AG09319 (cell line): ENCODE measurements around the gene PACS2.

Experiments
- DNase-seq: peaks from one replicate; pipeline ENCODE4 v3.0.0-alpha.2; 2010; ENCODE audit warnings: low read depth; ENCODE audit errors: extremely low read depth
- TF ChIP-seq, protein P1 (sequence below): IDR thresholded peaks from 2 replicates; pipeline ENCODE4 v1.5.1; 2011; ENCODE audit warnings: low read depth, mild to moderate bottlenecking, inconsistent platforms, low read length, moderate library complexity

PACS2 gene

DNA sequence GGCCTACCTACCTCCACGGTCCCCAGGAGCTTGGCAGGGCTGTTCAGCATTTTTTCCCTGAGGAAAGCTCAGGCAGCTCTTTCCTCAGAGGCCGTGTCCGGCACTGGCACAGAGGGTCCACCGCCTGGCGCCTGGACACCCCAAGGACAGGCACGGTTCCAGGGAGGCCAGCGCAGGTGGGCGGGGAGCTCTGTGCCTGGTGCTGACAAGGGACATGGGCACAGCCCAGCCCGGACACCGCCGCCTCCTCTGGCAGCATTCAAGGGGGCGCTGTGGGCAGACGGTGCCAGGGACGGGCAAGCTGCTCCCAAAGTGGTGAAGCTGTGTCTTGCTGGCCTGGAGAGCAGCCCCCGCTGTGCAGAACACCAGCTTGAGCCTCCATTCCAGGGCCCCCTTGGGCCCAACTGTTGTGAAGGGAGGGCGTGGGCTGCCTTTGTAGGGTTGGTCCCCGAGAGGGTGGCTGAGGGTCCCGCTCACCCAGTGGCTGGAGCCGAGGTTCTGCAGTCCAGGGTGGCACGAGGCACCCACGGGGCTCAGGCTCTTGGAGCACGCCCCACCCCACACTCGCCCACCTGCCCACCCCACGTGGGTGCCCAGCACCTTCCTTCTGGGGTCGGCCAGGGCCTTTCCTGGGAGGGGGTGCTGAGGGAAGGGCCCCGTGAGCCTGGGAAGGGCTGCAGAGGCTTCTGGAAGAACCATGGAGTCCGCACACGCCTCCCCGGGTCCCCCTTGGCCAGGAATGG lies 54.5 kb downstream of the PACS2 start:
- TF ChIP-seq, protein P1, sequence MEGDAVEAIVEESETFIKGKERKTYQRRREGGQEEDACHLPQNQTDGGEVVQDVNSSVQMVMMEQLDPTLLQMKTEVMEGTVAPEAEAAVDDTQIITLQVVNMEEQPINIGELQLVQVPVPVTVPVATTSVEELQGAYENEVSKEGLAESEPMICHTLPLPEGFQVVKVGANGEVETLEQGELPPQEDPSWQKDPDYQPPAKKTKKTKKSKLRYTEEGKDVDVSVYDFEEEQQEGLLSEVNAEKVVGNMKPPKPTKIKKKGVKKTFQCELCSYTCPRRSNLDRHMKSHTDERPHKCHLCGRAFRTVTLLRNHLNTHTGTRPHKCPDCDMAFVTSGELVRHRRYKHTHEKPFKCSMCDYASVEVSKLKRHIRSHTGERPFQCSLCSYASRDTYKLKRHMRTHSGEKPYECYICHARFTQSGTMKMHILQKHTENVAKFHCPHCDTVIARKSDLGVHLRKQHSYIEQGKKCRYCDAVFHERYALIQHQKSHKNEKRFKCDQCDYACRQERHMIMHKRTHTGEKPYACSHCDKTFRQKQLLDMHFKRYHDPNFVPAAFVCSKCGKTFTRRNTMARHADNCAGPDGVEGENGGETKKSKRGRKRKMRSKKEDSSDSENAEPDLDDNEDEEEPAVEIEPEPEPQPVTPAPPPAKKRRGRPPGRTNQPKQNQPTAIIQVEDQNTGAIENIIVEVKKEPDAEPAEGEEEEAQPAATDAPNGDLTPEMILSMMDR = no peak
- no peak for DNase-seq

DNA sequence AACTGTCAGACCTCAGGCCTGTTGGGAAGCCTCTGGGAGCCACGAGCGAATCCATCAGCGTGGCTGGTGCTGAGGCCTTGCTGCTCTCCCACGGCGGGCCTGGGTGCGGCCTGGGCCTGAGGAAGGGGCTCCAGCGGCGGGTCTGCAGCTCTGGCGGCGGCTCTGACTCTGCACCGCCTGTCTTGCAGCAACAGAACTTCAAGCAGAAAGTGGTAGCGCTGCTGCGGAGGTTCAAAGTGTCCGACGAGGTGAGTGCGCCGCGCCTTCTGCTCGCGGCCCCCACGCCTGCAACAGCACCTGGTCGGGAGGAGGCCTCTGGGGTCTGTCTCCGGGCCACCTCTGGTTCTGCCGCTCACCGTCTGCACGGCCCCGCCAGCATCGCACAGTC lies 55.1 kb downstream of the PACS2 start:
- TF ChIP-seq, protein P1 = no peak
- no peak for DNase-seq

DNA sequence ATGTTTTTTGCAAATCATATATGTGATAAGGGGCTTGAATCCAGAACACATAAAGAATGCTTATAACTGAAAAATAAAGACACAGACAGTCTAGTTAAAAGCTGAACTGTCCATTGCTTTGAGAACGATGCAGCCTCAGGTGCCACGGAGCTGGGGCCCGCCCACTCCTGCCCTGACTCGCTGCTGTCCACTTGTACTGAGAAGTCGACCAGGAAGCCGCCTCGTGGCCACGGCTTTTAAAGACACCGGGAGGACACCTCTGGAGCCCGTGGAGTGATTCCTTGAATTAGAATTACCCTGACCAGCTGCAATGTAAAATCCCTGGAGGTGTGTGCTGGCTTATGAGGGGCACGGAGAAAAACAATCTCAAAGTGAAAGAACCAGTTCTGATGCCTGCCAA lies 59.8 kb downstream of the PACS2 start:
- no peak for DNase-seq
- TF ChIP-seq, protein P1 = no peak

DNA sequence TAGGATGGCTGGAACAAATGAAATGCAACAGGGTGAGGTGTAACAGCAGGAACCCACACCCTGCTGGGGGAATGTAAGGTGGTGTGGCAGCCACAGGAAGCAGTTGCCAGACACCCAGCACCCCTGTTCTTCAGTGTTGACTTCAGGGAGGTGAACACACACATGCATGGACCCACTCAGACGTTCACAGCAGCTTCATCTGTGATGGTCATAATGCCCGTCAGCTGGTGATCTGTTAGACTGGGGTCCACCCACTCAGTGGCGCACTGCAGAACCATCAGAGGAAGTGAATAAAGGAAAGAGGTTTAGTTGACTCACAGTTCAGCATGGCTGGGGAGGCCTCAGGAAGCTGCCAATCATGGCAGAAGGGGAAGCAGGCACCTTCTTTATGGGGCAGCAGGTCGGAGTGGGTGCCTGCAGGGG lies 61.1 kb downstream of the PACS2 start:
- TF ChIP-seq, protein P1 = no peak
- no peak for DNase-seq

DNA sequence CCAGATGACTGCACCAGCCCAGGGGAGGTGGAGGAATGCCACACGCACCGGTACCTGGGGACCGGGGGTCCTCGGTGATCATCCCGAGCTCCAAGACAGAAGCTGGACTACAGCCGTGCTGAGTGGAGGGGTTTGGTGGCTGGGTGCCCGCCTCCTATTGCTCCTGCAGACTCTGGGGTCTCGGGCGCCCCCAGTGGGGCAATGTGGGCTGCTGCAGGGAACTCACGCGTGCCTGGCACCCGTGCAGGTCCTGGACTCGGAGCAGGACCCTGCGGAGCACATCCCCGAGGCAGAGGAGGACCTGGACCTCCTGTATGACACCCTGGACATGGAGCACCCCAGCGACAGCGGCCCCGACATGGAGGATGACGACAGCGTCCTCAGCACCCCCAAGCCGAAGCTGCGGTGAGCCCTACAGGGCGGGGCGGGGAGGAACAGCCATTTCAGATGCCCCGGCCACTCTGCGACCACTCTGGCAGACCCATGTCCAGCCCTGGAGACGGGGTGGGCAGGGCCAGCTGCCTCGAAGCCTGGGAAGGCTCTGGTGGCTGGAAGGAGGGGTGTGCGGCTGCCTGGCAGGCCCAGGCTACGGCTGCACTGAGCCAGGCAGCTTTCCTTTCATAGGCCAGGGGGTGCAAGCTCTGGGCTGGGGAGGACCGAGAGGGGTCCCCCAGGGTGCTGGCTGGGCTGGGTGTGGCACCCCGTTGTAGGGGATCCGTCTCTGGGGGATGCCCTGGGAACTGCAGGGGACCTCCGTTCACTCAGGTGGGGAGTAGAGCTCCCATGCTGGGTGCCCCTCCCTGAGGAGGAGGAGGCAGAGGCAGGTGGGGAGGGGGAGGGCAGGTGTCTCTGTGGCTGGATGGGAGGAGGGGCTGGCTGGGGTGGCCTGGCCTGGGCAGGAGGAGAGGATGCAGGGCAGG lies 62.2 kb downstream of the PACS2 start:
- TF ChIP-seq, protein P1 = no peak

DNA sequence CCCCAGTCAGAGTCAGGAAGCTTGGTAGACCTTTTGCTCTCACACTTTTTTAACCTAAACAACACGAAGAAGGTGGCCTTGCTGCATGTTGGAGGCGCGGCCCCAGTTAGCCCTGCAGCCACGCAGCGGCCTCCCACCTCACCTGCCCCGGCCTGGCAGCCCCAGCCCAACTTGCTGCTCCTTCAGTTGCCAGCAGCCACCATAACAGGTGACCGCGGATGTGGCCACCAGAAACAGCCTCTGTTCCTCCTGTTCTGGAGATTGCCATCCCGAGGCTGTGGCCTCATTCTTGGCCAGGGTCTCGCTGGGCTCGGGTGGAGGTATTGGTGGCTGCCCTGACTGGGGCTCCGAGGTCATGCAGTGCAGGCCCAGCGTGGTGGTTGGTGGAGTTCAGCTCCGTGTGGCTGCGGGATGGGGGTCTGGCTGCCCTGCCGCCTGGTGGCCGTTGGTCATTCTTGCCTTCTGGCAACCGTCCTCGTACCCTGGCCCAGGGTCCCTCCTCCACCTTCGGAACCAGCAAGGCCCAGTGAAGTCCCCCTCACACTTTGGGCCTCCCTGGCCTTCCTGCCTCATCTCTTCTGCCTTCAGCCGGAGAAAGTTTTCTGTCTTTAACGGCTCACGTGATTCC lies 63.1 kb downstream of the PACS2 start:
- no peak for DNase-seq
- TF ChIP-seq, protein P1 = no peak

More for the DNA sequence above, 62.2 kb downstream of the PACS2 start:
- no peak for DNase-seq
